ENCODE measurements around the gene PTPRK.

The PTPRK gene

GRCh38 chr6:128284128-128284527 lies 236.3 kb downstream of the PTPRK start:
- Histone ChIP-seq H3K27ac (no peak overlapping the region), H3K4me3 (no peak overlapping the region)
- no peak for DNase-seq (ENCODE audit: low spot score)
- no peak for TF ChIP-seq CTCF (IDR thresholded peaks at IDR 0.05)

- no peak overlapping the region for H3K27ac ChIP-seq
- DNase-seq (ENCODE audit: low spot score), result no peak
- TF ChIP-seq CTCF (IDR thresholded peaks at IDR 0.05), result no peak
- H3K4me3 ChIP-seq, result no peak overlapping the region
Observed at GRCh38 chr6:128282961-128283360, 237.4 kb downstream of the PTPRK start.

GRCh38 chr6:128280960-128281359 lies 239.4 kb downstream of the PTPRK start:
- Histone ChIP-seq H3K4me3 (no peak overlapping the region), H3K27ac (no peak overlapping the region)
- TF ChIP-seq CTCF (IDR thresholded peaks at IDR 0.05), result no peak
- DNase-seq (ENCODE audit: low spot score), result no peak

GRCh38 chr6:128280066-128280465 lies 240.3 kb downstream of the PTPRK start:
- no peak for DNase-seq (ENCODE audit: low spot score)
- H3K4me3 ChIP-seq, result no peak overlapping the region
- no peak overlapping the region for H3K27ac ChIP-seq
- no peak for TF ChIP-seq CTCF (IDR thresholded peaks at IDR 0.05)

GRCh38 chr6:128278836-128279235 lies 241.6 kb downstream of the PTPRK start:
- TF ChIP-seq CTCF (IDR thresholded peaks at IDR 0.05), result no peak
- Histone ChIP-seq H3K4me3 (no peak overlapping the region), H3K27ac (no peak overlapping the region)
- no peak for DNase-seq (ENCODE audit: low spot score)

GRCh38 chr6:128277379-128277778 lies 243.0 kb downstream of the PTPRK start:
- Histone ChIP-seq H3K4me3 (no peak overlapping the region), H3K27ac (no peak overlapping the region)
- no peak for DNase-seq (ENCODE audit: low spot score)
- no peak for TF ChIP-seq CTCF (IDR thresholded peaks at IDR 0.05)

- DNase-seq (ENCODE audit: low spot score), result no peak
- Histone ChIP-seq H3K27ac (no peak overlapping the region), H3K4me3 (no peak overlapping the region)
- no peak for TF ChIP-seq CTCF (IDR thresholded peaks at IDR 0.05)
Observed at GRCh38 chr6:128276311-128276710, 244.1 kb downstream of the PTPRK start.

All from coronary artery (tissue), 2 donors.